ENCODE data around the gene FRY.

Gene FRY

GRCh38 chr13:32135056-32135390, 103.4 kb downstream of the FRY start:
- no peak for DNase-seq (ENCODE audit: low spot score)

- no peak for DNase-seq (ENCODE audit: low spot score)
Observed at GRCh38 chr13:32135655-32136054, 104.1 kb downstream of the FRY start.

GRCh38 chr13:32136061-32136460, 104.5 kb downstream of the FRY start:
- no peak for DNase-seq (ENCODE audit: low spot score)

- no peak for DNase-seq (ENCODE audit: low spot score)
Observed at GRCh38 chr13:32136716-32137115, 105.1 kb downstream of the FRY start.

- DNase-seq (ENCODE audit: low spot score), result no peak
Observed at GRCh38 chr13:32139251-32139650, 107.7 kb downstream of the FRY start.

GRCh38 chr13:32140109-32140508, 108.5 kb downstream of the FRY start:
- DNase-seq (ENCODE audit: low spot score), result no peak

- DNase-seq (ENCODE audit: low spot score), result no peak
Observed at GRCh38 chr13:32141462-32141861, 109.9 kb downstream of the FRY start.

- no peak for DNase-seq (ENCODE audit: low spot score)
Observed at GRCh38 chr13:32142115-32142514, 110.5 kb downstream of the FRY start.

GRCh38 chr13:32142956-32143375, 111.4 kb downstream of the FRY start:
- no peak for DNase-seq (ENCODE audit: low spot score)

- no peak for DNase-seq (ENCODE audit: low spot score)
Observed at GRCh38 chr13:32147193-32147592, 115.6 kb downstream of the FRY start.

GRCh38 chr13:32147976-32148375, 116.4 kb downstream of the FRY start:
- no peak for DNase-seq (ENCODE audit: low spot score)

- no peak for DNase-seq (ENCODE audit: low spot score)
Observed at GRCh38 chr13:32150239-32150638, 118.7 kb downstream of the FRY start.

GRCh38 chr13:32150794-32151193, 119.2 kb downstream of the FRY start:
- no peak for DNase-seq (ENCODE audit: low spot score)

- no peak for DNase-seq (ENCODE audit: low spot score)
Observed at GRCh38 chr13:32151240-32151639, 119.7 kb downstream of the FRY start.

- no peak for DNase-seq (ENCODE audit: low spot score)
Observed at GRCh38 chr13:32153056-32153455, 121.5 kb downstream of the FRY start.

- DNase-seq (ENCODE audit: low spot score), result no peak
Observed at GRCh38 chr13:32159137-32159869, 127.7 kb downstream of the FRY start.

- DNase-seq (ENCODE audit: low spot score), result no peak
Observed at GRCh38 chr13:32162395-32163005, 130.9 kb downstream of the FRY start.

- no peak for DNase-seq (ENCODE audit: low spot score)
Observed at GRCh38 chr13:32164622-32165268, 133.2 kb downstream of the FRY start.

- no peak for DNase-seq (ENCODE audit: low spot score)
Observed at GRCh38 chr13:32165796-32166195, 134.2 kb downstream of the FRY start.

- DNase-seq (ENCODE audit: low spot score), result no peak
Observed at GRCh38 chr13:32168131-32168530, 136.6 kb downstream of the FRY start.

GRCh38 chr13:32170841-32171240, 139.3 kb downstream of the FRY start:
- no peak for DNase-seq (ENCODE audit: low spot score)

- no peak for DNase-seq (ENCODE audit: low spot score)
Observed at GRCh38 chr13:32173881-32174280, 142.3 kb downstream of the FRY start.

GRCh38 chr13:32174366-32174765, 142.8 kb downstream of the FRY start:
- DNase-seq (ENCODE audit: low spot score), result no peak

GRCh38 chr13:32175307-32175706, 143.7 kb downstream of the FRY start:
- no peak for DNase-seq (ENCODE audit: low spot score)
